AG20443 (cell line): ENCODE results near the gene DMBT1.
A peak's percentile ranks its signal among the peaks of the same experiment; 100 is the strongest.

Source experiments
- DNase-seq: peaks from one replicate; pipeline ENCODE4 v3.0.0; 2012; ENCODE audit warnings: low spot score, mixed read lengths

Gene DMBT1

GRCh38 chr10:122548407-122549085 is 12.0 kb upstream of the DMBT1 start:
- DNase-seq: no peak

DNA sequence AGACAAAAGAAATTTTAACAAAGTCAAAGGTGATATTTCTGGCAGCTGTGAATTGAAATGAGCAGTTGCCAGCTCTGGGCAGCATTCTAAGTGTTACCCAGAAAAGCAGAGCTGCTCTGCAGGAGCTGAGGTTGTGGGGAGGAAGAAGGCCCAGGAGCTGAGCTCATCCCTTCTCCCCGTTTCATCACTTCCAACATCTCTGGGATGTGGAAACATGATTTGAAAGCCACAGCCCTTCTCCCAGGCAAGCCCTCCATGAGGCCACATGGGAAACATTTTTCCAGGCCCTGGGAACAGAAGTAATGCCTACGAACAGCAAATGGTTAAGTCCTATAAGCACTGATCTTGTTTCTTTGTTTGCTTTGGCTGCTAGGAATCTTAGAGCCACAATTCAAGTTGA is 10.9 kb upstream of the DMBT1 start:
- no peak for DNase-seq

- DNase-seq: no peak
Observed at GRCh38 chr10:122550427-122550826, 10.1 kb upstream of the DMBT1 start.

DNA sequence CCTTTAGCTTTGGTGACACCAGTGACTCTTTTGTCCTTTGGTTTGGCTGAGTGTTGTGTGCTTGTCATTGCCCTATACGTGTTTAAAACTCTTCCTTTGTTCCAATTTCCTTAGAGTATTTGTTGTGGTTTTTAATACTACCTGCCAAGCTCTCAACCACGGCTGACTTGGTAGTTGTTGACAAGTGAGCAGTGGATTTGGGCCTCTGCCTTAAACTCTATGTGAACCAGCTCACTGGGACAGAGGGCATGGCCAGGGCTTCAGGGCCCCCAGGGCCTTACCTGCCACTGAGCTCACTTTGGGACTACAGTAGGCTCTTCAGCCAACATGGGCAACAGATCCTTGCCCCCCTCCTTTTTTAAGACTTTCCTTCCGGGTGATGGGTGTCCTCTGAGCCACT is 9.6 kb upstream of the DMBT1 start:
- no peak for DNase-seq

DNA sequence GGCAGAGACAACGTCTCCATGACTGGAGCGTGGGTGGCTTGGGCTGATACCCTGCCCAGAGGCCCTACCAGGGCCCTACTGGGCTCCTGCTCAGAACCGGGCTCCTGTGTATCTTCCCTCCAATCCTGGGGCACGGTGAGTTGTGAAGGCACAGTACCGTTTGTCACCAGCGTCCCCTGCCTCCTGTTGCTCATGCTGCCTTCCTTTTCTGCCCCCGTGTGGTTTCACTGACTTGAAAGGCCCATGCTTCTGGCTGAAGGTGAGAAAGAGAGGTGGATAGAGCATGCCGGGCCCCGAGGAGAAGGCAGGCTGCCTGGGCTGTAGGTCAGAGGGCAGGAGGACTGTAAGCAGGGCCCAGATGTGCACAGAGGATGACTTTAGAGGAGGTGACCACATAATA is 9.1 kb upstream of the DMBT1 start:
- no peak for DNase-seq

DNA sequence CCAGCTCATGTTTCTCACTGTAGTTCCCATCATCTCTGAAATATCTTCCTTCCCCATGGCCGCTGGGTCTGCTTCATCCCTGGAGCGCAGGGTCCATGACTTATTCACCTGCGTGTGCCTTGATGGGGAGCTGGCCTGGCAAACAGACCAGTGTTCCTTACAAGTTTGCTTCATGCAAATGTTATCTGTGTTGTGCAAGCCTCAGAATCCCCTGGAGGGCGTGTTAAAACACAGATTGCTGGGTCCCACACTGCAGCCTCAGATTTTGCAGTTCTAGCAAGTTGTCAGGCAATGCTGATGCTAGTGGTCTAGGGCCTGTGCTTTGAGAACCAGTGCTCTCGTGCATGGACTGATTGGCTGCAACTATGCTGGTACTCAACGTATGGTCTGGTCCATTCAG is 7.2 kb upstream of the DMBT1 start:
- no peak for DNase-seq

DNA sequence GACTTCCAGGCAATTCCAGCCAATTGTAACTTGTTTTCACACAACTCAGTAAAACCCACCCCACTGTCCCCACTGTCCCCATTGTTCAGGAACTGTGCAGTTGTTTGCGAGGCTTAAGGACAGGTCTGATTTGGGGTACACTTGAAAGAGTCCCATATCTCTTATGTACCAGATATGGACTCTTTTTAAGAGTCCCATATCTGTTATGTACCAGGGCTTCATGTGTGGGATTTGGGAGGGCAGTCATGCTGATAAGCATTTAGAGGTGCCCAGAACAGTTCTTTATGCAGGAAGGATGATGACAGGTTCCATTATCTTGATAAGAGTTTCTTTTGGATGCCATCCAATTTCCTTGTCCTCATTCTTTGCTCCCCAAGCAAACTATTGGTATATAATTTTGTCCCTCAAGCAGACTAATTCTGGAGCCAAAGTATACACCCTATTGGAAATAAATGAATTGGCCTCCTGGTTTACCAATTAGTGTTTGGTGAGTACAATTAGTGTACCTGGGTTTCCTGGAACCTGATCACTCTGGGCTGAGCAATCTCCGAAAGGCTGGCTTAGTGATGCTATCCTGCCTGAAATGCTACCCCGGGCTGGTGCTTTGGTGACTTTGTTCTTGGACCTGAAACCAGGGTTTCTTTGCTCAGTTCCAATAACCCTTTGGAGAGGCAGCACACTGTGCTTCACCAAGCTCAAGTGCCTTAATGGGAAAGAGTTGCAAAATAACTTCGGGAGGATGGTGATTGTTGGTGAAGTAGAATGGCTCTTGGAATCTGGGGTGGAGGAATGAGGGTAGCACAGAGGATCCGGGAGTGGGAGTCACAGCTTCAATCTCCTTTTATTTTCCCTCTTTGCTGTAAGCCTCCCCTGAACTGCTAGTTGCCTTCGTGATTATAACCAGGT is 6.2 kb upstream of the DMBT1 start:
- DNase-seq: no peak

DNA sequence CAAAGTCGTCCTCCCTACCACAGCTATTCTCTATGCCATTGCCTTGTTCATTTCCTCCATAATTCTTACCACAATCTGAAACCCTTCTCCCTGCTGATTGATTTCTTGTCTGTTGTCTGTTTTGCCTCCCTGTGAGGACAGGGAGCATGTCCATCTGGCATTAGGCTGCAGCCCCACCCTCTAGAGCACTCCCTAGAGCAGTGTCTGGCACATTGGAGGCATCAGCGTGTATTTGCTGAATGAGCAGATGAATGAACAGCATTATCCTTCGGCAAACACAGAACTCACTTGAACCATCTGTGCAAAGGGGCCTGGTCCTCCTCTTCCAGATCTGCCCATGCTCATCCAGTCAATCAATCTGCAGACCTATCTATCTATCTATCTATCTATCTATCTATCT is 5.1 kb upstream of the DMBT1 start:
- DNase-seq: no peak

- DNase-seq: no peak
Observed at GRCh38 chr10:122557516-122557915, 3.0 kb upstream of the DMBT1 start.

DNA sequence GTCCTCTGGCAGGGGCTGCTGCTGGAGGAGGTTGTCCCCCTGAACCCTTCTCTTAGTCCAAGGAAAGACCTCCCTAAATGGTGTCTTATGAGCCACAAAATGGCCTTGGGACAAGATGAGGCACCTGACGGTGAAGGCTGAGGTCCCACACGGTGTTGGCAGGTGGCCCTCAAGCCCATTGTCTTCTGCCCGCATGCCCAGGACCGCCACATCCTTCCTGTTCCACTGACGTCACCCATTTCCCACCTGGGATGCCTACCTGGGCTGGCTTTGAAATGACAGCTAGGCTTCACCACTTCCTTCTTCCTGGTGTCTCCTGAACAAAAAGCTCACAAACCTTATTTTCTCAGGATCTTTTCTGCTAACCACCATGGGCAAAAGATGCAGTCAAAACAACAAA is 2.1 kb upstream of the DMBT1 start:
- DNase-seq: no peak

- DNase-seq: no peak
Observed at GRCh38 chr10:122559228-122559627, 1.3 kb upstream of the DMBT1 start.

DNA sequence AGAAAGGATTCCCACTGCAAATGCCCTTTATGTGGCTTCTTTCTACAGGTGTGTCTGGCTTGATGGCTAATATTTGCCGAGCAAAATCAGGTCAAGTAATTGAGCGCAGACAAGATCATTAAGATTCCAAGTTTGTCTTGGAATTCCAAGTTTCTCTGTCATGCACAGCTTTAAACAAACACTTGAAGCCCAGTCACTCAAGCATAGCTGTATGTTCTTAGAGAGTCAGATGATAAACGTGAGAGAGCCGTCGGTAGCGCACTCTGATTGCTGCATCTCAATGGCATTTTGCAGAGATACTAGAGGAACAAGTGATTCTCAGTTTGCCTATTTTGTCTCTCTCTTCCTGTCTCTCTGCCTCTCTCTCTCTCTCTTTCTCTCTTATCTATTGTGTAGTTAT is 658 bp downstream of the DMBT1 start:
- DNase-seq: no peak

DNA sequence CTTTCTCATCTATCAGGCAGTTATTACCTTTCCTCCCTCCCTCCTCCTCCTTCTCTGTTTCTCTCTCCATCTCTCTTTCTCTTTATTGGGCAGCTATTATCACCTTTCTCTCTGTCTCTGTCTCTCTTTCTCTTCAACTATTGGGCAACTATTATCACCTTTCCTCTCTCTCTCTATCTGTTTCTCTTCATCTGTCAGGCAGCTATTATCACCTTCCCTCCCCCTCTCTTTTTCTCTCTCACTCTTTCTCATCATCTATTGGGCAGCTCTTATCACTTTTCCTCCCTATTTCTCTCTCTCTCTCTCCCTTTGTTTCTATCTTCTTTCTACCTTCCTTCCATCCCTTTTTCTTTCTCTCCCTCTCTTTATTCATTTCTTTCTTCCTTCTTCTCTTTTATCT is 1.2 kb downstream of the DMBT1 start:
- DNase-seq: no peak

DNA sequence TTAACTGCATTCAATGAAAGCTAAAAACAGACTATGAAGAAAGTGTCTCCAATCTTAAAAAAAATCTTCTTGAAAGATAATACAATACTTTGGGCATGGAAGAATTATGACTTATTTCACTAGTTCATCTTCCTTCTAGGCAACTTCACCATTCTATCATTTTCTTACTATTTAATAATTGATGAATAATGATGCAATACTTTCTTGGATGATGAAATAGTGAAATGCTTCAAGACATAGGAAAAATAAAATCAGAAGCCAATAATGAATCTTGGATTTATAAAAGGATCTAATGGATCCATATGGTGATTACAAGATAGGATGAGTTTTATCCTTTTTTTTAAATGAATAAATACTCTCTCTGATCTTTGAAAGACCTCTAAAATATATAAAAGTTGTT is 4.4 kb downstream of the DMBT1 start:
- DNase-seq: no peak

GRCh38 chr10:122565766-122566206 is 5.2 kb downstream of the DMBT1 start:
- peak; percentile 78 for DNase-seq

GRCh38 chr10:122566632-122567031 is 6.1 kb downstream of the DMBT1 start:
- DNase-seq: no peak

GRCh38 chr10:122567056-122567660 is 6.6 kb downstream of the DMBT1 start:
- peak; percentile 48 for DNase-seq

- no peak for DNase-seq
Observed at GRCh38 chr10:122568551-122568950, 8.0 kb downstream of the DMBT1 start.

- no peak for DNase-seq
Observed at GRCh38 chr10:122570920-122571319, 10.4 kb downstream of the DMBT1 start.

- no peak for DNase-seq
Observed at GRCh38 chr10:122571892-122572291, 11.3 kb downstream of the DMBT1 start.

- no peak for DNase-seq
Observed at GRCh38 chr10:122575776-122576175, 15.2 kb downstream of the DMBT1 start.

DNA sequence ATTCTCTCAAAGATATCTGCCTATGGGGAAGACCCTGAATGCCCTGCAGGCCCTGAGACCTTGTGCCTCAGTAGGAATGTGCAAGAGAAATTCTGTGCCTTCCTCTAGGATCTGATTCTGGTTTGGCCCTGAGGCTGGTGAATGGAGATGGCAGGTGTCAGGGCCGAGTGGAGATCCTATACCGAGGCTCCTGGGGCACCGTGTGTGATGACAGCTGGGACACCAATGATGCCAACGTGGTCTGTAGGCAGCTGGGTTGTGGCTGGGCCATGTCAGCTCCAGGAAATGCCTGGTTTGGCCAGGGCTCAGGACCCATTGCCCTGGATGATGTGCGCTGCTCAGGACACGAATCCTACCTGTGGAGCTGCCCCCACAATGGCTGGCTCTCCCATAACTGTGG is 15.7 kb downstream of the DMBT1 start:
- no peak for DNase-seq

GRCh38 chr10:122577311-122577885 is 16.8 kb downstream of the DMBT1 start:
- DNase-seq: no peak
